Measurements from ENCODE around the gene IPO13.

The IPO13 gene

GRCh38 chr1:43930949-43931275 lies 15.8 kb upstream of the IPO13 start:
- DNase-seq (ENCODE audit: low spot score) (no peak), FAIRE-seq (no peak)

- FAIRE-seq (no peak), DNase-seq (ENCODE audit: low spot score) (no peak)
Observed at GRCh38 chr1:43931711-43932660, 14.8 kb upstream of the IPO13 start.

- FAIRE-seq (peak; percentile 53), DNase-seq (ENCODE audit: low spot score) (no peak)
Observed at GRCh38 chr1:43932786-43933385, 13.9 kb upstream of the IPO13 start.

GRCh38 chr1:43933386-43934100 lies 13.2 kb upstream of the IPO13 start, which contains the start of gene ARTN:
ARTN (plus strand) TSS chr1:43933801; CDS start chr1:43935657, 1,856 bp downstream.
- FAIRE-seq (no peak), DNase-seq (ENCODE audit: low spot score) (no peak)

GRCh38 chr1:43934101-43934985 lies 12.4 kb upstream of the IPO13 start:
- FAIRE-seq, result no peak
- peak; percentile 83 for DNase-seq (ENCODE audit: low spot score)

GRCh38 chr1:43934986-43935324 lies 11.8 kb upstream of the IPO13 start:
- no peak for FAIRE-seq

GRCh38 chr1:43935711-43936427 lies 10.9 kb upstream of the IPO13 start:
- FAIRE-seq, result no peak
- no peak for DNase-seq (ENCODE audit: low spot score)

More at GRCh38 chr1:43934986-43935324, 11.8 kb upstream of the IPO13 start:
- DNase-seq (ENCODE audit: low spot score), result no peak

- DNase-seq (ENCODE audit: low spot score) (no peak), FAIRE-seq (no peak)
Observed at GRCh38 chr1:43936431-43937151, 10.2 kb upstream of the IPO13 start.

- DNase-seq (ENCODE audit: low spot score) (no peak), FAIRE-seq (no peak)
Observed at GRCh38 chr1:43937179-43937865, 9.4 kb upstream of the IPO13 start.

GRCh38 chr1:43938383-43938782 lies 8.4 kb upstream of the IPO13 start:
- FAIRE-seq (no peak), DNase-seq (ENCODE audit: low spot score) (no peak)

- no peak for DNase-seq (ENCODE audit: low spot score)
- no peak for FAIRE-seq
Observed at GRCh38 chr1:43938892-43939587, 7.7 kb upstream of the IPO13 start.

GRCh38 chr1:43942411-43942810 lies 4.3 kb upstream of the IPO13 start:
- no peak for FAIRE-seq

GRCh38 chr1:43944860-43945259 lies 1.9 kb upstream of the IPO13 start:
- no peak for DNase-seq (ENCODE audit: low spot score)
- no peak for FAIRE-seq

More at GRCh38 chr1:43942411-43942810, 4.3 kb upstream of the IPO13 start:
- DNase-seq (ENCODE audit: low spot score), result no peak

GRCh38 chr1:43945674-43946235 lies 995 bp upstream of the IPO13 start:
- FAIRE-seq (no peak), DNase-seq (ENCODE audit: low spot score) (no peak)

- FAIRE-seq, result no peak
Observed at GRCh38 chr1:43947061-43947873, 517 bp downstream of the IPO13 start.

GRCh38 chr1:43947874-43948437 lies 1.2 kb downstream of the IPO13 start:
- DNase-seq (ENCODE audit: low spot score), result no peak
- FAIRE-seq, result no peak

More at GRCh38 chr1:43947061-43947873, 517 bp downstream of the IPO13 start:
- DNase-seq (ENCODE audit: low spot score), result no peak

- FAIRE-seq (peak; percentile 13), DNase-seq (ENCODE audit: low spot score) (no peak)
Observed at GRCh38 chr1:43949678-43950077, 2.9 kb downstream of the IPO13 start.
